GM21360 (cell line): ENCODE measurements around the gene GASK1A.

Experiments
- ATAC-seq: cut with Tn5 transposase; IDR thresholded peaks from one replicate; pipeline ENCODE4 v1.9.1; 2021; ENCODE audit warnings: mild to moderate bottlenecking, moderate library complexity; ENCODE audit not compliant: unreplicated experiment

The GASK1A gene

GRCh38 chr3:43105596-43106292 lies 126.6 kb downstream of the GASK1A start, which contains the start of gene POMGNT2:
TSS of gene POMGNT2 (minus strand) at chr3:43106079. CDS start at chr3:43081431, 24,648 bp downstream.
- peak; percentile 91 for ATAC-seq

GRCh38 chr3:43106293-43106628 lies 127.2 kb downstream of the GASK1A start:
- ATAC-seq = peak; percentile 27
